T-helper 22 cell (primary cell): ENCODE results near the gene IFIT1B.
"Not testable (repeated sequence)": the region's sequence is repeated elsewhere in the genome, so short reads cannot be mapped to it uniquely, and the experiment has no call there.

Source experiments
- DNase-seq: peaks from one replicate; pipeline ENCODE4 v3.0.0-alpha.2; 2020; ENCODE audit warnings: low read depth

Gene IFIT1B

DNA sequence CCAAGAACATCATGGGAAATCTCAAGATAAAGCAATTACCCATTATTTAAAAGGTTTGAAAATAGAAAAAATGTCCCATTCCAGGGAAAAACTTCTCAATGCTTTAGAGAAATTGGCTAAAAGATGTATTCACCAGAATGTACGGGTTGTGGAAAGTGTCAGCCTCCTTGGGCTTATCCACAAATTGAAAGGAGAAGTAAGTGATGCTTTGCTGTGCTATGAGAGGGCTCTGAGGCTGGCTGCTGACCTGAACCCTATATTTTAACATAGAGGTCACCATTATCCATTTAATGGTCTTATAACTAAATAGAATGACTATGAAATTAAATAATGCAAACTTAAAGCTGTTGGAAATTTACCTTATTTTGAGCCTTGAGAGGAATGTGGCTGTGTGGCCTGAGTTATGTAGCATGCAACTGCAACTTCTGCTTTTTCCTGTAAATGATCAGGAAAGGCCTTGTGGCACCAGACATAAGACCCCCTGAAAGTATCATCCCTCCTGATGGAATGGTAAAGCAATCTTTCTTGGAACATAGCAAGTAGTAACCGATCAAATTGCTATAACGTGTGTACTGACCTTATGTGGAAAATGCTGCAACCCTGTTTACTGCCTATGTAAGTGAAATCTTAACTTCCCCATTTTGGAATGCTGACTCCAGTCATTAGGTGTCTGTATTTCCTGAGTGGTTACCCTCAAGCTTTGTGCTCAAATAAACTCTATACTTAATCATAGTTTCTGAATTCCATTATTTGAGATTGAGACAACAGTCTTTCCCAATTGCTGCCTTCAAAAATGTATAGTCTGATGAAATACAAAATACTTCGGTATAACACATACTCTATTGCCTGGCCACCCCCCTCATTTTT is 6.9 kb downstream of the IFIT1B start:
- no peak for DNase-seq

DNA sequence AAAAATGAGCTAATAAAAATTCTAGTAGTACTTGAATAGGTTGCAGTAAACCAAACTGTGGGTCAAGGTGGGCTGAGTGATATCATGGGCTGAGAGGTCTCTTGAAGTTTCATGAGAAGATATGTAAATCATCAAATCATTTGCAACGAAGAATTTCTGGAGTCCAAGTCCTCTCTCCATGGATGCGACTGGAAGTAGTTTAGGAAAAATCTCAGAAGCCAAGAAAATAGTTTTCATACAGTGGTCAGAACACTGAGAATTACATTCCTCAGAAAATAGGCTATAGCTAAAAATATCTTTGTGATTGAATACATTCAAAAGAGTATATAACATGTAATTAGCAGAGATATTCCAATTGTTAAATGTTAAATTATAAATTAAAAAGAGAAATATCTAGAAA is 10.9 kb downstream of the IFIT1B start:
- DNase-seq = no peak

GRCh38 chr10:89389254-89389653 is 11.4 kb downstream of the IFIT1B start:
- DNase-seq = no peak

DNA sequence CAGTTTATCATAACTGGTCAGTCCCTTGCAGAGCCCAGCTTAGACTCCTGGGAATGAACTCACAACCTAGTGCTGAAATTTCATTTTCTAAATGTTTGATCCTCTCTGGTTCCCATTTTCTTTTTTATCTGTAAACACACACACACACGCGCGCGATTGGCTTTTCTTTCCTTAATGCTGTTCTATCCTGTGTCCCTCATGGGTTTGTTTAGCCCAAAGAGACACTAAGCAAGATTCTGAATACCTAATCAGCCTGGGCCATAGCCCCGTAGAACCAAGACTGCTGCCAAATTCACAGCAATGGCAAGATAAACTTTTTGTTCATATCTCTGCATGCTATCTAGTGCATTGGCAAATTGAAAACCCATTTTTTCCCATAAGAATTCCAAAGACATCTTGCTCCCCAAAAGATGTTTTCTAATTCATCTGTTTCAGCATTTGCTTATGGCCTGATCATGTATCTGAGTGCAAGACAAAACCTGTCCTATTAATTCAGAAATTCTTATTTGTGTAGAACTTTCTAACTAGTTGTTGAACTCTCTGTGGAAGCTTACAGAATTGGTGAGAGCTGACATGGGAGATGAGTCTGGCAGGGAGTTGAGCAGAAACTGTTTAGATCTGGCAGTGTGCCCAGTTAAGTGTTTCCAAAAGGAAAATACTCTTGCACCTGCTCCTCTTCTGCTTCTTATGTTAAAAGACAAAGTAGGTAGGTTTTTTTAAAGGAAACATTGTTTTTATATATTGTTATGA is 12.8 kb downstream of the IFIT1B start:
- DNase-seq = no peak

DNA sequence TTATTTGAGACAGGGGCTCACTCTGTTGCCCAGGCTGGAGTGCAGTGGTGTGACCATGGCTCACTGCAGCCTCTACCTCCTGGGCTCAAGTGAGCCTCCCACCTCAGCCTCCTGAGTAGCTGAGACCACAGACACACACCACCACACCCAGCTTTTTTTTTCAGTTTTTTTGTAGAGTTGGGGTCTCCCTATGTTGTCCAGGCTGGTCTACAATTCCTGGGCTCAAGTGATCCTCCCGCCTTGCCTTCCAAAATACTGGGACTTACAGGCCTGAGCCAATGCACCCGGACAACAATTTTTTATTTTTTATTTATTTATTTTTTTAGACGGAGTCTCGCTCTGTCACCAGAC is 13.3 kb downstream of the IFIT1B start:
- DNase-seq = not testable (repeated sequence)

GRCh38 chr10:89391907-89392756 is 14.3 kb downstream of the IFIT1B start, which contains the start of gene IFIT1:
Gene IFIT1 (plus strand): TSS chr10:89392623. CDS start chr10:89392713, 90 bp downstream.
- DNase-seq = peak; percentile 55

DNA sequence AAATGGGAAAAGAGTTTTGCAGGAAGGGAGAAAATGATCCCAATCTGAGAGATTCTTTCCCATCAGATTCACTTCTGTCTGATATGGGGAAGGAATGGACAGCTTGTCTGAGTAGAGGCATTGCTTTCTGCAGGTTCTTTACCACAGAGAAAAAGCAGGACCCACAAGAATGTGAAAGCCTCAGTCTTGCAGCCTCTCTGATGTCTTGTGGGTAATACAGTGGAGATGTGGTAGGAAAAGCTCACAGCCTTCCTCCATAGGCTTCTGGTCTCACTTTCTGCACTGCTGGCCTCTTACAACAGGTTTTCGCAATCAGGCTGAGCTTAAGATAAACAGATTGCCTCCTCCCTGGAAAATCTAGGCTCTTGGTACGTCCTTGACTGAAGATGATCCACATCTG is 15.1 kb downstream of the IFIT1B start:
- no peak for DNase-seq

DNA sequence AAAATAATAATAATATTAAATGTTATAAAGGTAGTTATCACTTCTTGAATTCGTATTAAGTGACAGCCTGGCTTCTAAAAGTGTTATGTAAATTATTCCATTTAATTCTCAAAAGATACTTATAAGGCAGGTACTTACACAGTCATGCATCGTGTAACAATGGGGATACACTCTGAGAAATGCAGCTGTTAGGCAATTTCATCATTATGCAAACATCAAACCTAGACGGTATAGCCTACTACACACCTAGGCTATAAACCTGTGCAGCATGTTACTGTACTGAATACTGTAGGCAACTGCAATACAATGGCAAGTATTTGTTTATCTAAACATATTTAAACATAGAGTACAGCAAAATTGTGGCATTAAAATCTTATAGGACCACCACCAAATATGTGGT is 16.0 kb downstream of the IFIT1B start:
- DNase-seq = no peak

DNA sequence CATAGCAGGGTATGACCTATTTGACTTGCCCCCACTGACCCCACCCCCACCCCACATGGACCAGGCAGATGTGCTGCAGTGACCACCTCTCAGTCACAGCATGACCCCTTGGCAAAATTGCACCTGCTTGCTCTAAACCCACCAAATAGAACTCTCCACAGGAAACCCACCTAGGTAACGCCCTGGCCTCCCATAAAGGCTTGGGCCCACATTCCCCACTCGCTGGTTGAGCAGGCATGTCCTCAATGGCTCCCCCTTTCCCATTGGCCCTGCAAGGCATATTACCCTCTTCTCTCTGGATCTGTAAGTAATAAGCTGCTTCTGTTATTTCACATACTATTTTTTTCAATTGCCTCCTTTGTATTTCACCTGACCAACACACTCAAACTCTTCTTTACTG is 17.3 kb downstream of the IFIT1B start:
- DNase-seq = no peak

DNA sequence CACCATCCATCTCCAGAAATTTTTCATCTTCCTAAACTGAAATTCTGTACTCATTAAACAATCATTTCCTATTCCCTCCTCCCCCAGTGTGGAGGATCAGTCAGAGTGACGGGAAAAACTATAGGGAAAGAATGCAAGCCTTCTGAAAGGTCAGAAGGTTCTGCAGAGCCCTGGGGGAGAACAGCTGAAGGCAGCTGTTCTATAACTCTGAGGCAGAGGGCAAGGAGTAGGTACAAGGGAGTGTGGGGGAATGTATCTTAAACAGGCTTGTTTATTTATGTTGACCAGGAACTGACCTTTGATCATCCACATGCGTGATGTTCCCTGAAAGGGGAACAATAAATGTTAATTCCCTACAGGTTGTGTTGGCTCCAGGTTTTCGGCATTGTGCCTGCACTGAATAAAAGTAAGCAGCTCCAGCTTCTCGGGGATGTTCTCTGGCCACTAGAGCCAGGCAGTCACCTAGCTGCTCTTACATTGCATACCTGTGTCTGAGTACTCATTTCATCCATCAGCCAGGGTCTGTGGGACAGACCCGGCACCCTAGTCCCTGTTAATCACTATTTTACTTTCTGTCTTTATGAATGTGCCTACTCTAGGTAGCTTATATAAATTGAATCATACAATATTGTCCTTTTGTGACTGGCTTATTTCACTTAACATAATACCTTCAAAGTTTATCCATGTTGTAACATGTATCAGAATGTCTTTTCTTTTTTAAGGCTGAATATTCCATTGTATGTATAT is 20.3 kb downstream of the IFIT1B start:
- DNase-seq = no peak

DNA sequence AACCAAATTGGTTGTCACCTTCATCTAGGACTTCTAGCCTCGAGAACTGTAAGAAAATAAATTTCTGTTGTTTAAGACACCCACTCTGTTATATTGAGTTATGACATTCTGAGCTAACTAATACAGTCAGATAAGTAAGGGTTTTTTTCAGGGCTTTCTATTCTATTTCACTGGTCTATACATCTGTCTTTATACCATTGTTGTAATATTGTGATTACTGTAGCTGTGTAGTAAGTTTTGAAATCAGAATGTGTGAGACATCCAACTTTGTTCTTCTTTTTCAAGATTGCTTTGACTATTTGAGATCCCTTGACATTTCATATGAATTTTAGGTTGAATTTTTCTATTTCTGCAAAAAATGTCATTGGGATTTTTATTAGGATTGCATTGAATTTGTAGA is 22.1 kb downstream of the IFIT1B start:
- DNase-seq = no peak

- no peak for DNase-seq
Observed at GRCh38 chr10:89403043-89403442, 25.2 kb downstream of the IFIT1B start.

GRCh38 chr10:89404104-89405047 is 26.5 kb downstream of the IFIT1B start:
- DNase-seq = no peak

- not testable (repeated sequence) for DNase-seq
Observed at GRCh38 chr10:89406178-89406577, 28.3 kb downstream of the IFIT1B start.

GRCh38 chr10:89407792-89408191 is 29.9 kb downstream of the IFIT1B start:
- DNase-seq = not testable (repeated sequence)

DNA sequence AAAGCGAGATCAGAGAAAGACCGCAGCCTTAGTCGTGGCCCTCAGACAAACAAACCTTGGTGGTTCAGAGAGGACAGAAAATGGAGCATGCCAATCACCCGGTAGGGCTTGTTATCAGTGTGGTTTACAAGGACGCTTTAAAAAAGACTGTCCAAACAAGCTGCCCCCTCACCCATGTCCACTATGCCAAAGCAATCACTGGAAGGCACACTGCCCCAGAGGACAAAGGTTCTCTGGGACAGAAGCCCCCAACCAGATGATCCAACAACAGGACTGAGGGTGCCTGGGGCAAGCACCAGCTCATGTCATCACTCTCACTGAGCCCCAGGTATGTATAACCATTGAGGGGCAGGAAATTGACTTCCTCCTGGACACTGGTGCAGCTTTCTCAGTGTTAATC is 31.4 kb downstream of the IFIT1B start:
- DNase-seq = not testable (repeated sequence)

DNA sequence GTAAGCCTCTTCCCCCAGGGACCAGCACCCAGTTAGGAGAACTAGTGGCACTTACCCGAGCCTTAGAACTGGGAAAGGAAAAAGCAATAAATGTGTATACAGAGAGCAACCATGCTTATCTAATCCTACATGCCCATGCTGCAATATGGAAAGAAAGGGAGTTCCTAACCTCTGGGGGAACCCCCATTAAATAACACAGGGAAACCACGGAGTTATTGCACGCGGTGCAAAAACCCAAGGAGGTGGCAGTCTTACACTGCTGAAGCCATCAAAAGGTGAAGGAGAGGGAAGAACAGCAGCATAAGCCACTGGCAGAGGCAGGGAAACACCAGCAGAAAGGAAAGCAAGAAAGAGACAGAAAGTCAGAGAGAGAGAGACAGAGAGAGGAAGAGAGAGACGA is 32.7 kb downstream of the IFIT1B start:
- not testable (repeated sequence) for DNase-seq

DNA sequence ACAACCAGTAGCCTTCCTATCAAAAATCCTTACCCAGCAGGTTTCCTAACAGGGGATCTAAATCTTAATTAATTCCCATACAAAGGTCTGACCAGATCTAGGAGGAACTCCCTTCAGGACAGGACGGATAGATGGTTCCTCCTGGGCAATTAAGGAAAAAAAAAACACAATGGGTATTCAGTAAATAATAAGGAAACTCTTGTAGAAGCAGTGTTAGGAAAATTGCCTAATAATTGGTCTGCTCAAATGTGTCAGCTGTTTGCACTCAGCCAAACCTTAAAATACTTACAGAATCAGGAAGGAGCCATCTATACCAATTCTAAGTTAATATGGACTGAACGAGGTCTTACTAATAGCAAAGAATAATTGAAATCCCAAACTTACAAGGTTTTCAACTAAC is 33.3 kb downstream of the IFIT1B start:
- DNase-seq = not testable (repeated sequence)

DNA sequence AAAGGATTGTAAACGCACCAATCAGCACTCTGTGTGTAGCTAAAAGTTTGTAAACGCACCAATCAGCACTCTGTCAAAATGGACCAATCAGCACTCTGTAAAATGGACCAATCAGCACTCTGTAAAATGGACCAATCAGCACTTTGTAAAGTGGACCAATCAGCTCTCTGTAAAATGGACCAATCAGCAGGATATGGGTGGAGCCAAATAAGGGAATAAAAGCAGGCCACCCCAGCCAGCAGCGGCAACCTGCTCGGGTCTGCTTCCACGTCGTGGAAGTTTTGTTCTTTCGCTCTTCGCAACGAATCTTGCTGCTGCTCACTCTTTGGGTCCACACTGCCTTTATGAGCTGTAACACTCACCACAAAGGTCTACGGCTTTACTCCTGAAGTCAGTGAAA is 34.4 kb downstream of the IFIT1B start:
- not testable (repeated sequence) for DNase-seq

- no peak for DNase-seq
Observed at GRCh38 chr10:89413398-89413912, 35.6 kb downstream of the IFIT1B start.
